Neuron (in vitro differentiated cells): Measurements from ENCODE around the gene ASPM.
A peak's percentile ranks its signal among the peaks of the same experiment; 100 is the strongest.

Experiments
- H2AFZ ChIP-seq: one replicate; pipeline ENCODE4 v1.6.1; 2013; ENCODE audit warnings: low read depth, mild to moderate bottlenecking, inconsistent platforms, low read length, moderate library complexity
- H3K27me3 ChIP-seq: one replicate; pipeline ENCODE4 v1.6.1; 2013; ENCODE audit warnings: low read length; ENCODE audit not compliant: insufficient read depth
- H3K36me3 ChIP-seq: one replicate; pipeline ENCODE4 v1.6.1; 2013; ENCODE audit warnings: low read length; ENCODE audit not compliant: insufficient read depth
- H3K4me1 ChIP-seq: one replicate; pipeline ENCODE4 v1.6.1; 2013; ENCODE audit warnings: low read length; ENCODE audit not compliant: insufficient read depth
- H3K4me3 ChIP-seq: 2 replicates; pipeline ENCODE4 v1.5.1; 2013; ENCODE audit warnings: mild to moderate bottlenecking, low read length, moderate library complexity
- H3K9me3 ChIP-seq: one replicate; pipeline ENCODE4 v1.6.1; 2013; ENCODE audit warnings: low read length

ASPM gene

DNA sequence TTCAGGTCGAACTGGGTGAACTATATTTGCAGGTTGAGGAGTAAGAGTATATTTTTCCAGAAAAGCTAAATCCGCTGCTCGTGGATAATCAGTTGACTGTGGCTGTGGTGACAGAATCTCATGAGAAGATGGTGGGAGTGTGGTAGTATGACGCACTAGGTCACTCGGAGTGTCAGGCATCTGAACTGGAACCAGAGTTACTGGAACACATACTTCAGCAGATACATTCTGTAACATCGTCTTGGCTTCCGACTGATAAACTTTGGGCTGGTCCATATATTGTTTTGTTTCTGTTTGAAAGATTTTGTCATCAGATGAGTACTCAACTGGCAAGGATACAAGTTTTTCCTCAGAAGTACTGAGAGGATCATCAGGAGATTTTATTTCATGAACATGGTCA is 13.0 kb upstream of the ASPM start:
- Histone ChIP-seq H2AFZ (no peak overlapping the region), H3K27me3 (no peaks in the 10 kb centered on the region), H3K4me1 (no peaks in the 10 kb centered on the region), H3K4me3 (no peak overlapping the region), H3K9me3 (no peaks in the 10 kb centered on the region), H3K36me3 (peaks cover 20% of the 10 kb centered on the region)

DNA sequence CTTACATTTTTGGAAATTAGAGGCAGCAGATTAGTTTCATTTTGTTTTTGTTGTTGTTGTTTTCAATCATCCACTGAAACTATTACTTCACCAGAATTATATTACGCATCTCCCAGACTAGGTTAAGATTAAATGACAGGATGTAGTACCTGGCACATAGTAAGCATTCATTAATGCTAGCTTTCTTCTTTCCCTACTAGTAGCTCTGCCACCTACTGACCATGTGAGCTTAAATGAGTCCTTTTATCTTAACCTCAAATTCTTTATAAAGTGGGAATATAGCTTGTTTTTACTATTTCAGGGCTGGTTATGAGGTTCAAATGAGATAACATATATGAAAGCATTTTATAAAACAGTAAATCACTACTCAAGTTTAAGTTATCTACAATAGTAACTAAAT is 10.2 kb upstream of the ASPM start:
- Histone ChIP-seq H2AFZ (no peak overlapping the region), H3K9me3 (no peaks in the 10 kb centered on the region), H3K4me1 (no peaks in the 10 kb centered on the region), H3K36me3 (peaks cover 16% of the 10 kb centered on the region), H3K27me3 (no peaks in the 10 kb centered on the region), H3K4me3 (no peak overlapping the region)

- no peaks in the 10 kb centered on the region for H3K36me3 ChIP-seq
- no peaks in the 10 kb centered on the region for H3K4me1 ChIP-seq
- H2AFZ ChIP-seq: no peak overlapping the region
These were observed 6.2 kb upstream of the ASPM start for GRCh38 chr1:197152662-197153061.

GRCh38 chr1:197151185-197151584 is 4.7 kb upstream of the ASPM start:
- no peak overlapping the region for H3K4me3 ChIP-seq
- H3K9me3 ChIP-seq: no peaks in the 10 kb centered on the region
- H3K4me1 ChIP-seq: no peaks in the 10 kb centered on the region
- H2AFZ ChIP-seq: no peak overlapping the region
- H3K27me3 ChIP-seq: no peaks in the 10 kb centered on the region
- H3K36me3 ChIP-seq: no peaks in the 10 kb centered on the region

More at GRCh38 chr1:197152662-197153061, 6.2 kb upstream of the ASPM start:
- Histone ChIP-seq H3K27me3 (no peaks in the 10 kb centered on the region), H3K4me3 (no peak overlapping the region), H3K9me3 (no peaks in the 10 kb centered on the region)

DNA sequence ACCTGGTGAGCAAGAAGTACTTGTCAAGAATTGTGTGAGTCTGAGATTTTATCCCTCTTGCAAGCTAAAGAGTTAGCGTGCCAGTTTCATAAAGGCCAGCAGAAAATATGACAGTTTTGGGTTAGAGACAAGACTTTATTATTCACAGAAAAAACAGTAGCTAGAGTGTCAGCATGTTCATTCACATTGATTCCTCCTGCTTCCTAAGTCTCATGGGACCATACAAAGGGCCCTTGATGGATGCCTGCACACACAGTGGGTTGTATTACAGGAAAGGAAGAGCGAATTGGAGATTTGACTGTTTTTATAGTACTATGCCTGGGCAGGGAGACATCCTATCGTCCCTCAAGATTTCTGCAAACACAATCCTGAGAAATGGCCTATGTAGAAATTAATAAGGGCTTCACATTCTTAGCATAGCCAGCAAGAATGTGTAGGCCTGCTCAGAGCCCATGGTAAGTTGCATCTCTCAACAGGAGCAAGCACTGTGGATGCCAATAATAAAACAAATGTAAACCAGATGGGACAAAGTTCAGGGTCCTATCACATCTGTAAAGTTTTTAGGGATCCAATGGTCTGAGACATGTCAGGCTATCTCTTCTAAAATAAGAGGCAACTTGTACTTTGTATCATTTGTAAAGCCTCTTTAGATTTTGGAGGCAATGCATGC is 4.0 kb upstream of the ASPM start:
- no peak overlapping the region for H3K4me3 ChIP-seq
- H3K9me3 ChIP-seq: no peaks in the 10 kb centered on the region
- no peaks in the 10 kb centered on the region for H3K4me1 ChIP-seq
- no peaks in the 10 kb centered on the region for H3K36me3 ChIP-seq
- no peak overlapping the region for H2AFZ ChIP-seq
- H3K27me3 ChIP-seq: no peaks in the 10 kb centered on the region

DNA sequence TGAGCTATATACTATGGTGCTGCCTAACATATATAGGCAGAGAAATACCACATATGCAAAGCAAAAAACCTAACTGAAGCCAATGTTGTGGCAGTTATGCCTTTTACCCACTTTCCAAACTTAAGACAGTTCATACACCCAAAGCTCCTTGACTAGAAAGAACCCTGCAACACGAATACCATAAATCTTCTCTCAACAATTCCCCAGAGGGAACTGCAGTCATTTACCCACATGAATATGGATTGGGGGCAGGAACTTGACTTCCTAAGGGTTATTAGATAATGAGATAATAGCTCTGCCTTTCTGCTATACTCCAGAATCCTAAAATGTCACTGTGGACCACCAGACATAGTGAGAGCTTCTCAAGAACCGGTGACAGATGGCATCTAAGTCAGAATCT is 2.9 kb upstream of the ASPM start:
- Histone ChIP-seq H2AFZ (no peak overlapping the region), H3K9me3 (no peaks in the 10 kb centered on the region), H3K4me3 (no peak overlapping the region), H3K4me1 (peaks cover 6% of the 10 kb centered on the region), H3K36me3 (no peaks in the 10 kb centered on the region), H3K27me3 (no peaks in the 10 kb centered on the region)

DNA sequence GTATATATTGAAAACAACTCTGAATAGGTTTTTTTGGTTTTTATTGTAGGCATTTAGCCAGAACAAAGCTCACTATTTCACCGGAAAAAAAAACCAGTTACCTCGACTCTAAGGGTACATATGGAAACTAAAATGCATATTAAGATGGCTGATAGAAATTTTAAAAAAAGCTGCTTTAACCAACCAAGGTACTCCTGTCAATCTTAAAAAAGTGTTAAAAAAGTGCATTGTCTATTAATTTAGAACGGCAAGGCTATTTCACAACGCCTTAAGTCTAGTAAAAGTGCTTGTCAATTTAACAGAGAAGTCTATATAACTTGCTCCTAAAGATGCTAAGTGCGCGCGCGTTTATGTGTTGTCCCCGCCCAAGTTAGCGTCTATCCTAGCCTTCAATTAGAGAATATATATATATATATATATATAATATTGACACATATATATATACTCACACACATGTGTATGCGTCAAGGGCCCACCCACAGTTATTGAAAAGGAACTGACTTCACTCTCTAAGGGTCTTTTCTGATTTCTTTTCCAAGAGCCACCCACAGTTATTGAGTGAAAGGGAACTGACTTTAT is 934 bp downstream of the ASPM start:
- H3K27me3 ChIP-seq: no peaks in the 10 kb centered on the region
- H3K9me3 ChIP-seq: peaks cover 3% of the 10 kb centered on the region
- H3K36me3 ChIP-seq: peaks cover 27% of the 10 kb centered on the region
- peaks cover 16% of the 10 kb centered on the region for H3K4me1 ChIP-seq
- H3K4me3 ChIP-seq: peak overlapping the region; percentile 68
- peak overlapping the region; percentile 86 for H2AFZ ChIP-seq

DNA sequence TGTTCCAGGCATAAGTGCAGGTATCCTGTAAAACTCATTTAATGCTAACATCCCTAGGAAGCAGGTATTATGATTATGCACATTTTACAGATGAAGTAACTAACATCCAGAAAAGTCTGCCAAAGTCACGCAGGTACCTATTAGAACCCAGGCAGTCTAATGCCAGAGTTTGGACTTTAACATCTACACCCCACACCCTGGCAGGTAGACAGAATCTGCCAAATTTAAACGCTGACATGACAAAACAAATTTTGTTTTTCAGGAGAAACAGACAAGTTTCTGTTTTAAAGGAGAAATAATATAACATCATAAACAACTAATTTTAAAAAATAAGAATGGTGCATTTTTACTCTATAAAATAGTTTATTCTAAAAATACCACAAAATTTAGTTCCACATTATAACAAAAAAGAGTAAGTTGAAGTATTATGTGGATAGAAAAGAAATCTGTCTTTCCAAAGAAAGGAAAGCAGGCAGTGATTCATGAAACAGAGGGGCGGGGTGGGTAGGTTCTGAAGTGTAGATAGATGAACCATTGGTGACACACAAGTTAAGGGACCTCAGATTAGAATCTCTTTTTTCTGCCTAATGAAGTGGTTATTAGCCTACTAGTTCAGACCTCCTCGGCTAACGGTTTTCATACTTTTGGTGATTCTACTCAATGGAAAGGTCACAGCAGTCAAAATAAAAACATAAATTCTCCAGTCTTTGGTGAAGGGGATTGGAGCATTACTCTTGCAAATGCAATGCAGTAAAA is 1.7 kb downstream of the ASPM start:
- Histone ChIP-seq H3K9me3 (peaks cover 3% of the 10 kb centered on the region), H3K4me1 (peaks cover 16% of the 10 kb centered on the region), H3K36me3 (peaks cover 31% of the 10 kb centered on the region), H2AFZ (no peak overlapping the region), H3K27me3 (no peaks in the 10 kb centered on the region), H3K4me3 (peak overlapping the region; percentile 68)

GRCh38 chr1:197143276-197143675 is 3.2 kb downstream of the ASPM start:
- Histone ChIP-seq H2AFZ (no peak overlapping the region), H3K36me3 (peaks cover 45% of the 10 kb centered on the region), H3K4me1 (peaks cover 16% of the 10 kb centered on the region), H3K27me3 (no peaks in the 10 kb centered on the region), H3K4me3 (no peak overlapping the region), H3K9me3 (peaks cover 3% of the 10 kb centered on the region)

- H3K4me3 ChIP-seq: no peak overlapping the region
- H3K27me3 ChIP-seq: no peaks in the 10 kb centered on the region
These were observed 4.9 kb downstream of the ASPM start for GRCh38 chr1:197141575-197141974.

GRCh38 chr1:197140121-197140520 is 6.3 kb downstream of the ASPM start:
- peaks cover 58% of the 10 kb centered on the region for H3K36me3 ChIP-seq

More at GRCh38 chr1:197141575-197141974, 4.9 kb downstream of the ASPM start:
- Histone ChIP-seq H3K4me1 (peaks cover 16% of the 10 kb centered on the region), H3K9me3 (peaks cover 3% of the 10 kb centered on the region), H3K36me3 (peaks cover 54% of the 10 kb centered on the region), H2AFZ (no peak overlapping the region)

GRCh38 chr1:197139169-197139568 is 7.3 kb downstream of the ASPM start:
- H3K36me3 ChIP-seq: peaks cover 65% of the 10 kb centered on the region
- H3K4me3 ChIP-seq: no peak overlapping the region
- peaks cover 3% of the 10 kb centered on the region for H3K9me3 ChIP-seq
- H3K4me1 ChIP-seq: peaks cover 8% of the 10 kb centered on the region
- no peaks in the 10 kb centered on the region for H3K27me3 ChIP-seq
- H2AFZ ChIP-seq: no peak overlapping the region

More at GRCh38 chr1:197140121-197140520, 6.3 kb downstream of the ASPM start:
- Histone ChIP-seq H3K4me3 (no peak overlapping the region), H3K9me3 (peaks cover 3% of the 10 kb centered on the region), H2AFZ (no peak overlapping the region), H3K27me3 (no peaks in the 10 kb centered on the region), H3K4me1 (peaks cover 16% of the 10 kb centered on the region)

- peaks cover 3% of the 10 kb centered on the region for H3K9me3 ChIP-seq
- H3K36me3 ChIP-seq: peaks cover 66% of the 10 kb centered on the region
- H3K27me3 ChIP-seq: no peaks in the 10 kb centered on the region
- peaks cover 5% of the 10 kb centered on the region for H3K4me1 ChIP-seq
- no peak overlapping the region for H2AFZ ChIP-seq
- no peak overlapping the region for H3K4me3 ChIP-seq
These were observed 9.1 kb downstream of the ASPM start for GRCh38 chr1:197137322-197137721.
